Type B pancreatic cell (in vitro differentiated cells): Measurements from ENCODE around the gene ARL4A. TPM values are rescaled to one million over a fixed set of nuclear protein-coding genes. Genes with fewer than 3 reads are reported as not detected.
A peak's percentile ranks its signal among the peaks of the same experiment; 100 is the strongest.
"Not testable (repeated sequence)": the region's sequence is repeated elsewhere in the genome, so short reads cannot be mapped to it uniquely, and the experiment has no call there.

Source experiments
- DNase-seq: peaks from one replicate; pipeline ENCODE4 v3.0.0; 2021; ENCODE audit warnings: mixed read lengths; ENCODE audit not compliant: unreplicated experiment; ENCODE audit errors: extremely low spot score
- H3K27ac Mint-ChIP-seq: 2 replicates; pipeline ENCODE4 v1.8.0; 2021; ENCODE audit warnings: mild to moderate bottlenecking, mixed read lengths
- H3K27me3 Mint-ChIP-seq: 2 replicates; pipeline ENCODE4 v1.8.0; 2021; ENCODE audit warnings: mixed read lengths
- H3K36me3 Mint-ChIP-seq: 2 replicates; pipeline ENCODE4 v1.8.0; 2021; ENCODE audit warnings: mixed read lengths
- H3K4me1 Mint-ChIP-seq: one replicate; pipeline ENCODE4 v1.8.0; 2021; ENCODE audit warnings: mixed read lengths; ENCODE audit not compliant: unreplicated experiment
- H3K4me3 Mint-ChIP-seq: 2 replicates; pipeline ENCODE4 v1.8.0; 2021; ENCODE audit warnings: mild to moderate bottlenecking, mixed read lengths
- H3K9me3 Mint-ChIP-seq: 2 replicates; pipeline ENCODE4 v1.8.0; 2021; ENCODE audit warnings: mixed read lengths
- CTCF ChIP-seq: fragments of 200-600 bp; sonication (generic); conservative IDR thresholded peaks from 2 replicates; pipeline ENCODE4 v1.5.0; 2021; ENCODE audit warnings: antibody characterized with exemption, mild to moderate bottlenecking
- total RNA-seq: library from RNA; stranded (reverse); gene quantifications from 2 replicates; pipeline ENCODE4 v1.2.1, GENCODE V29; 2021; ENCODE audit warnings: low replicate concordance

The ARL4A gene
- total RNA-seq, 1 donor from 2014 or later = 25.5 TPM

GRCh38 chr7:12685550-12685949 lies 1.9 kb upstream of the ARL4A start:
- H3K36me3 Mint-ChIP-seq = no peaks in the 10 kb centered on the region
- no peaks in the 10 kb centered on the region for H3K9me3 Mint-ChIP-seq
- H3K4me1 Mint-ChIP-seq = peaks cover 26% of the 10 kb centered on the region
- peak overlapping the region; percentile 82 for H3K27ac Mint-ChIP-seq
- no peaks in the 10 kb centered on the region for H3K27me3 Mint-ChIP-seq
- peak overlapping the region; percentile 87 for H3K4me3 Mint-ChIP-seq
- DNase-seq = no peak
- peak; percentile 71 for TF ChIP-seq CTCF

- Mint-ChIP-seq H3K9me3 (no peaks in the 10 kb centered on the region), H3K4me1 (peaks cover 26% of the 10 kb centered on the region), H3K4me3 (peak overlapping the region; percentile 95), H3K36me3 (no peaks in the 10 kb centered on the region), H3K27ac (peak overlapping the region; percentile 82), H3K27me3 (no peaks in the 10 kb centered on the region)
- peak; percentile 96 for DNase-seq
- TF ChIP-seq CTCF = peak; percentile 97
These were observed 1.1 kb upstream of the ARL4A start for GRCh38 chr7:12686234-12686890.

- Mint-ChIP-seq H3K27me3 (no peaks in the 10 kb centered on the region), H3K4me3 (peak overlapping the region; percentile 95), H3K36me3 (peaks cover 3% of the 10 kb centered on the region), H3K9me3 (no peaks in the 10 kb centered on the region), H3K4me1 (peaks cover 26% of the 10 kb centered on the region), H3K27ac (peak overlapping the region; percentile 88)
- TF ChIP-seq CTCF = no peak
- no peak for DNase-seq
These were observed 312 bp downstream of the ARL4A start for GRCh38 chr7:12687718-12688171.

GRCh38 chr7:12688485-12689170 lies 1.2 kb downstream of the ARL4A start:
- Mint-ChIP-seq H3K4me1 (peaks cover 26% of the 10 kb centered on the region), H3K27ac (peak overlapping the region; percentile 88)
- H3K36me3 Mint-ChIP-seq = not testable (repeated sequence)

GRCh38 chr7:12689451-12689850 lies 2.0 kb downstream of the ARL4A start:
- DNase-seq = no peak
- no peaks in the 10 kb centered on the region for H3K9me3 Mint-ChIP-seq
- peak overlapping the region; percentile 95 for H3K4me3 Mint-ChIP-seq
- H3K4me1 Mint-ChIP-seq = peaks cover 26% of the 10 kb centered on the region
- peaks cover 6% of the 10 kb centered on the region for H3K36me3 Mint-ChIP-seq
- no peaks in the 10 kb centered on the region for H3K27me3 Mint-ChIP-seq
- H3K27ac Mint-ChIP-seq = no peak overlapping the region
- TF ChIP-seq CTCF = no peak

More at GRCh38 chr7:12688485-12689170, 1.2 kb downstream of the ARL4A start:
- not testable (repeated sequence) for DNase-seq, H3K27me3 Mint-ChIP-seq, H3K9me3 Mint-ChIP-seq
- peak overlapping the region; percentile 95 for H3K4me3 Mint-ChIP-seq
